ENCODE results near the gene ITGA11. TPM values are rescaled to one million over a fixed set of nuclear protein-coding genes. Genes with fewer than 3 reads are reported as not detected.

Gene ITGA11
- total RNA-seq, 1 donor from 2014 or later = 193 TPM

DNA sequence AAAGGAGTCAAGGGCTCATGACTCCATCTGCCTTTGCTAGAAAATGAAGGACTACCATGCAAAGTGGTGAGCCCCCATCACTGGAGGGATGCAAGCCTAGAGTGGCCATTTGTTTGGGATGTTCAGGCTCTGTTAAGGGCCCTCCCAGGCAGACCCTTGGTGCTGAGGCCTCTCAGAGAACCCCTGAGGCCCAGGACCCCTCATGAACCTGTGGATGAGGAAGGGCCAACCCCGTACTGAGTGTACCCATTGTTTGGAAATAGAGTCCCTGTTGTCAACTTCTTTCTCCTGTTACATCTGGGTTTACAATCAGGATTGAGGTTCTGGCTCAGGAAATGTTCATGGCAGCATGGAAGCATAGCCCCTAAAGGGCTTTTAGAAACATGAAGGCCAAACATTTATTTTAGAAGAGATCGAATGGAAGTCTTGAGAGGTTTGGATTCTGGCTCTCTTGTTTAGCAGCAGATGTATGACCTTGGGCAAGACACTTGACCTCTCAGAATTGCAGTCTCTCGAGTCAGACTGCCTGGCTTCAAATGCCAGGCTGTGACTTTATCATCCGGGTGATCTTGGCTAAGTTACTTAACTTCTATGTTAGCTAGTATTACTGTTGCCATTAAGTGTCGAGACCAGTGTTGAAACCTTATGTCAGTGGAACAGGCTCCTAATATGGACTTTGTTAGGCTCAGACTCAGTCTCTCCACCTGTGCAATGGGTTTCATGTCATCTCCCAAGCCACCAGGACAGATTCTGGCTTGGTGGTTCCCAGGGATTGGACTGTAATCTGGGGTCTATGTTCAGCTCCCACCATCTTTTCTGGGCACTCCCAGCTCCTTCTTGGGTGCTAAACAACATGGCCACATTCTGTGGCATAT, 12.4 kb downstream of the ITGA11 start:
- Histone ChIP-seq H3K27me3 (ENCODE audit: insufficient read depth, low read length) (no peaks in the 10 kb centered on the region), H3K27ac (ENCODE audit: low read depth, low read length) (no peak overlapping the region), H3K4me2 (ENCODE audit: low read length) (peak overlapping the region; percentile 31), H3K9ac (ENCODE audit: low read length) (no peak overlapping the region), H3K9me3 (ENCODE audit: insufficient read depth, low read depth, low read length) (no peaks in the 10 kb centered on the region), H2AFZ (ENCODE audit: low read depth, low read length) (no peak overlapping the region), H3K4me3 (ENCODE audit: insufficient read depth, low read depth, low read length) (no peak overlapping the region), H3K36me3 (ENCODE audit: insufficient read depth, low read length) (no peaks in the 10 kb centered on the region), H3K79me2 (ENCODE audit: insufficient read depth, low read length) (peaks cover 92% of the 10 kb centered on the region), H4K20me1 (ENCODE audit: insufficient read depth, low read length) (peaks cover 97% of the 10 kb centered on the region), H3K4me1 (ENCODE audit: insufficient read depth, low read length) (peaks cover 43% of the 10 kb centered on the region)
- peaks cover 3% of the 10 kb centered on the region for H3K27me3 Mint-ChIP-seq (ENCODE audit: low read depth, unreplicated experiment)
- H3K27ac Mint-ChIP-seq (ENCODE audit: unreplicated experiment) = peak overlapping the region; percentile 66
- TF ChIP-seq EZH2 (IDR thresholded peaks at IDR 0.05; ENCODE audit: insufficient read depth, low read length) = no peak
- TF ChIP-seq, protein P1, sequence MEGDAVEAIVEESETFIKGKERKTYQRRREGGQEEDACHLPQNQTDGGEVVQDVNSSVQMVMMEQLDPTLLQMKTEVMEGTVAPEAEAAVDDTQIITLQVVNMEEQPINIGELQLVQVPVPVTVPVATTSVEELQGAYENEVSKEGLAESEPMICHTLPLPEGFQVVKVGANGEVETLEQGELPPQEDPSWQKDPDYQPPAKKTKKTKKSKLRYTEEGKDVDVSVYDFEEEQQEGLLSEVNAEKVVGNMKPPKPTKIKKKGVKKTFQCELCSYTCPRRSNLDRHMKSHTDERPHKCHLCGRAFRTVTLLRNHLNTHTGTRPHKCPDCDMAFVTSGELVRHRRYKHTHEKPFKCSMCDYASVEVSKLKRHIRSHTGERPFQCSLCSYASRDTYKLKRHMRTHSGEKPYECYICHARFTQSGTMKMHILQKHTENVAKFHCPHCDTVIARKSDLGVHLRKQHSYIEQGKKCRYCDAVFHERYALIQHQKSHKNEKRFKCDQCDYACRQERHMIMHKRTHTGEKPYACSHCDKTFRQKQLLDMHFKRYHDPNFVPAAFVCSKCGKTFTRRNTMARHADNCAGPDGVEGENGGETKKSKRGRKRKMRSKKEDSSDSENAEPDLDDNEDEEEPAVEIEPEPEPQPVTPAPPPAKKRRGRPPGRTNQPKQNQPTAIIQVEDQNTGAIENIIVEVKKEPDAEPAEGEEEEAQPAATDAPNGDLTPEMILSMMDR (IDR thresholded peaks at IDR 0.05; ENCODE audit: insufficient read depth, low read depth, low read length) = no peak
- H3K4me1 Mint-ChIP-seq (ENCODE audit: low read depth, unreplicated experiment) = peaks cover 81% of the 10 kb centered on the region
- no peak for DNase-seq (ENCODE audit: low read depth)
- peaks cover 47% of the 10 kb centered on the region for H3K36me3 Mint-ChIP-seq (ENCODE audit: low read depth, unreplicated experiment)
- H3K9me3 Mint-ChIP-seq (ENCODE audit: unreplicated experiment) = no peaks in the 10 kb centered on the region
- H3K4me3 Mint-ChIP-seq (ENCODE audit: unreplicated experiment) = no peak overlapping the region
- FAIRE-seq = no peak

DNA sequence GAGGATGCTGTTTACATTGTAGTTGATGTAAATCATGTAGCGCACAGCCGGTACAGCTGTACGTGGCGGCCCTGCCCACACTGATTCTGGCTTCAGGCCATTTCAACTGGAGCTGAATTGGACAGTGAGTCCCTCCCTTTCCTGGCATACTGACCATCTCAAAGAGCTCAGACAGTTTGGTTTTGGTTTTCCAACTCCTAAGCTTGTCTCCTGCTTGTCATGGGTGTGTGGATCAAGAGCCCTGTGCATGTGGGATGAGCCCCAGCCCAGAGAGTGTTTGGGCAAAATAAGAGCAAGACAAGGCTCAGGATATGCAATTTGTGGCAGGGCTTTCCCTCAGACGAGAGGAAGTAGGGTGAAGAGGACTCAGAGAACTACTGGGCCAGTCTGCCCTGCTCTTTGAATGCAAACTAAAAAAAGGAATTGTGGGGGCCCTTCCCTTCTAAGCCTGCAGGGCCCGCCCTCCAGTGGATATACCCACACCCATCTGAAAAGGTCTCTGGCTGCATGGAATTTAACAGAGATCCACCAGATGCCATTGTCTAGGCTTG, 13.3 kb downstream of the ITGA11 start:
- peak; percentile 73 for DNase-seq (ENCODE audit: low read depth)
- Histone ChIP-seq H3K27ac (ENCODE audit: low read depth, low read length) (no peak overlapping the region), H3K4me2 (ENCODE audit: low read length) (peak overlapping the region; percentile 10), H3K9me3 (ENCODE audit: insufficient read depth, low read depth, low read length) (no peaks in the 10 kb centered on the region), H3K36me3 (ENCODE audit: insufficient read depth, low read length) (no peaks in the 10 kb centered on the region), H2AFZ (ENCODE audit: low read depth, low read length) (no peak overlapping the region), H3K27me3 (ENCODE audit: insufficient read depth, low read length) (no peaks in the 10 kb centered on the region), H3K4me1 (ENCODE audit: insufficient read depth, low read length) (peaks cover 42% of the 10 kb centered on the region), H3K4me3 (ENCODE audit: insufficient read depth, low read depth, low read length) (no peak overlapping the region), H3K9ac (ENCODE audit: low read length) (no peak overlapping the region), H3K79me2 (ENCODE audit: insufficient read depth, low read length) (peaks cover 92% of the 10 kb centered on the region), H4K20me1 (ENCODE audit: insufficient read depth, low read length) (peaks cover 97% of the 10 kb centered on the region)
- peaks cover 73% of the 10 kb centered on the region for H3K4me1 Mint-ChIP-seq (ENCODE audit: low read depth, unreplicated experiment)
- TF ChIP-seq, protein P1 (IDR thresholded peaks at IDR 0.05; ENCODE audit: insufficient read depth, low read depth, low read length) = no peak
- no peak for TF ChIP-seq EZH2 (IDR thresholded peaks at IDR 0.05; ENCODE audit: insufficient read depth, low read length)
- H3K9me3 Mint-ChIP-seq (ENCODE audit: unreplicated experiment) = no peaks in the 10 kb centered on the region
- H3K27me3 Mint-ChIP-seq (ENCODE audit: low read depth, unreplicated experiment) = peaks cover 3% of the 10 kb centered on the region
- H3K4me3 Mint-ChIP-seq (ENCODE audit: unreplicated experiment) = no peak overlapping the region
- peaks cover 42% of the 10 kb centered on the region for H3K36me3 Mint-ChIP-seq (ENCODE audit: low read depth, unreplicated experiment)
- no peak for FAIRE-seq
- H3K27ac Mint-ChIP-seq (ENCODE audit: unreplicated experiment) = peak overlapping the region; percentile 73
